CD14-positive monocyte (primary cell): ENCODE results near the gene FRAS1. TPM values are rescaled to one million over a fixed set of nuclear protein-coding genes. Genes with fewer than 3 reads are reported as not detected.

Experiments used
- DNase-seq, 3 donors: peaks; one replicate each; pipeline ENCODE4 v3.0.0-alpha.2; 2011 to 2022
- H2AFZ ChIP-seq: 2 replicates; pipeline ENCODE4 v1.6.0; 2012; ENCODE audit warnings: mild to moderate bottlenecking, low read depth, low read length, inconsistent platforms; ENCODE audit not compliant: insufficient read depth, poor library complexity, severe bottlenecking
- H3K27ac ChIP-seq, 2 donors: 1 replicate in 1 of 2; 2 replicates in 1 of 2; pipeline ENCODE4 v1.5.1; 2012 to 2013; ENCODE audit warnings: low read length in 2 of 2, control low read depth in 1 of 2, inconsistent platforms in 1 of 2, low read depth in 1 of 2, mild to moderate bottlenecking in 1 of 2
- H3K27me3 ChIP-seq, 2 donors: one replicate each; pipeline versions ENCODE4 v1.6.0 to v1.6.1; 2011 to 2013; ENCODE audit warnings: low read length in 2 of 2; ENCODE audit not compliant: control insufficient read depth in 2 of 2, insufficient read depth in 2 of 2
- H3K36me3 ChIP-seq, 2 donors: replicated peaks in 1 of 2; 1 replicate in 1 of 2; 2 replicates in 1 of 2; pipeline versions ENCODE4 v1.5.1 to v1.6.1; 2012 to 2013; ENCODE audit warnings: low read length in 2 of 2, control low read depth in 1 of 2, inconsistent platforms in 1 of 2, mild to moderate bottlenecking in 1 of 2; ENCODE audit not compliant: insufficient read depth in 2 of 2, control insufficient read depth in 1 of 2
- H3K4me1 ChIP-seq, 2 donors: 1 replicate in 1 of 2; 2 replicates in 1 of 2; pipeline versions ENCODE4 v1.5.1 to v1.6.1; 2012 to 2013; ENCODE audit warnings: low read length in 2 of 2, control low read depth in 1 of 2, inconsistent platforms in 1 of 2, mild to moderate bottlenecking in 1 of 2, moderate library complexity in 1 of 2; ENCODE audit not compliant: insufficient read depth in 2 of 2, control insufficient read depth in 1 of 2
- H3K4me2 ChIP-seq: replicated peaks from 2 replicates; pipeline ENCODE3; 2012; ENCODE audit warnings: low read length, moderate library complexity, mild to moderate bottlenecking; ENCODE audit not compliant: poor library complexity, severe bottlenecking; ENCODE audit errors: extremely low read depth
- H3K4me3 ChIP-seq, 3 experiments: fragments of 200-600 bp in 1 of 3; sonication (generic) in 1 of 3; replicated peaks in 1 of 3; 1 replicate in 2 of 3; 2 replicates in 1 of 3; pipeline ENCODE4 v1.5.1; 2011 to 2013; ENCODE audit warnings: low read length in 3 of 3, mild to moderate bottlenecking in 3 of 3, control low read depth in 2 of 3, low read depth in 2 of 3, inconsistent platforms in 1 of 3, moderate library complexity in 1 of 3
- H3K79me2 ChIP-seq: 2 replicates; pipeline ENCODE4 v1.6.0; 2012; ENCODE audit warnings: mild to moderate bottlenecking, control low read depth, inconsistent platforms, low read length, moderate library complexity; ENCODE audit not compliant: insufficient read depth
- H3K9ac ChIP-seq: 2 replicates; pipeline ENCODE4 v1.6.0; 2017; ENCODE audit warnings: low read length, mild to moderate bottlenecking; ENCODE audit not compliant: insufficient read depth, poor library complexity, severe bottlenecking
- H3K9me3 ChIP-seq, 2 donors: replicated peaks in 1 of 2; 1 replicate in 1 of 2; 2 replicates in 1 of 2; pipeline versions ENCODE4 v1.5.1 to v1.6.1; 2012 to 2013; ENCODE audit warnings: low read length in 2 of 2, control low read depth in 1 of 2; ENCODE audit not compliant: control insufficient read depth in 1 of 2, insufficient read depth in 1 of 2
- H4K20me1 ChIP-seq: 2 replicates; pipeline ENCODE4 v1.6.0; 2012; ENCODE audit warnings: mild to moderate bottlenecking, low read length, control low read depth, moderate library complexity; ENCODE audit not compliant: insufficient read depth
- H3K27ac Mint-ChIP-seq, 7 donors: one replicate each; pipeline ENCODE4 v1.8.0; 2020; ENCODE audit warnings: mild to moderate bottlenecking in 7 of 7, mixed read lengths in 7 of 7, moderate library complexity in 6 of 7, inconsistent platforms in 2 of 7
- H3K27me3 Mint-ChIP-seq, 3 donors: one replicate each; pipeline ENCODE4 v1.8.0; 2021 to 2022; ENCODE audit warnings: low read depth in 3 of 3, mild to moderate bottlenecking in 3 of 3, mixed read lengths in 3 of 3, moderate library complexity in 3 of 3, inconsistent platforms in 1 of 3
- H3K36me3 Mint-ChIP-seq, 2 donors: one replicate each; pipeline ENCODE4 v1.8.0; 2020; ENCODE audit warnings: mixed read lengths in 2 of 2, inconsistent platforms in 1 of 2, mild to moderate bottlenecking in 1 of 2
- H3K4me1 Mint-ChIP-seq: one replicate; pipeline ENCODE4 v1.8.0; 2020; ENCODE audit warnings: mild to moderate bottlenecking, mixed read lengths
- H3K4me3 Mint-ChIP-seq, 2 donors: one replicate each; pipeline ENCODE4 v1.8.0; 2020; ENCODE audit warnings: mild to moderate bottlenecking in 2 of 2, mixed read lengths in 2 of 2, moderate library complexity in 1 of 2
- H3K9me3 Mint-ChIP-seq, 7 donors: one replicate each; pipeline ENCODE4 v1.8.0; 2020 to 2022; ENCODE audit warnings: mixed read lengths in 7 of 7, mild to moderate bottlenecking in 6 of 7, moderate library complexity in 6 of 7, inconsistent platforms in 2 of 7
- WGBS: methylation state at CpG from one replicate; pipeline ENCODE4 v1.1.5; 2013; ENCODE audit warnings: missing lambda C conversion rate; ENCODE audit not compliant: insufficient coverage; 5-methylcytosine and 5-hydroxymethylcytosine counted together
- intact Hi-C, 2 donors: fragments of 100-400 bp; cut with micrococcal nuclease; formaldehyde crosslinking; loops; one replicate each; pipeline versions ENCODE4 v1.15.0 to v1.15.1; 2023
- polyA plus RNA-seq, 3 donors: library from polyadenylated mRNA; depleted of rRNA in 1 of 3; unstranded in 2 of 3; stranded (reverse) in 1 of 3; fragments of 300-500 nt in 2 of 3; fragments of >200 nt in 1 of 3; fragmentation: Illumina TruSeq in 2 of 3; gene quantifications; 1 replicate in 2 of 3; 2 replicates in 1 of 3; pipeline ENCODE4 v1.2.3, GENCODE V29; 2012 to 2021
- TF ChIP-seq, protein P1 (sequence below): fragments of 200-600 bp; IDR thresholded peaks from one replicate; pipeline ENCODE4 v1.8.0; 2022; ENCODE audit warnings: antibody characterized with exemption, mild to moderate bottlenecking

Gene FRAS1
- polyA plus RNA-seq, 3 donors: not detected

DNA sequence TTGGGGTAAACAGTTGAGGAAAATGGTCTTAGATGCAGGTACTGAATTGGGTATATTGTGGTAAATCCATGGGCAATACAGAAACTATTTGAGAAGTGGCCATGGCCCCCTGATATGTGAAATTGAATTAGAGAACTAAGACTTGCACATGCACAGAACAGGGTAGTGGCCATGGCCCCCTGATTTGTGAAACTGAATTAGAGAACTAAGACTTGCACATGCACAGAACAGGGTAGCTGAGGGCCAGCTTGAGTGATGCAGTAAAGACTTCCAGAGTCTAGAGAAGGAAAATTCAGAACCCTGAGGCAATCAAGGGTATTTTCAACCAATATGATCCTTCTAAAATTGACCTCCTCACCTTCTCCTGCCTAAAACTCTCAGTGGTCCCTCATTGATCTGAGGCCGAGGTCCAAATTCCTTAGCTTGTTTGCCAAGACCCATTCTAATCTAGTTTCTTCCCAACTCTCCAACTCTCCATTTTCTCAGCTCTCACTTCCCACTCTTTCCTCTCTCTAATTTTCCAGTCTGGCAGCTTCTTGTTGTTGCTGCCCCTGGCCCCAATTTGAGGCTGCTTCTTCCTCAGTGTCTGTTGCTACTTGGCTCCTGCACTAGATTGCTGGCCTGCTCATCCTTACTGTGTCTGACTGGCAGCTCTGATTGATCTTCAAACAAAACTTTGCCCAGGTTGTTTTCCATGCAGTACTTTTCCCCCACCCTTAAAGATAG is 72.4 kb downstream of the FRAS1 start:
- H3K4me2 ChIP-seq: no peak overlapping the region
- H3K4me3 ChIP-seq: no peak overlapping the region
- Mint-ChIP-seq H3K4me3 (no peak overlapping the region), H3K9me3 (peaks cover 3 to 9% (median 6%) of the 10 kb centered on the region in 7 donors), H3K36me3 (no peaks in the 10 kb centered on the region), H3K27me3 (peaks cover 2 to 7% (median 2%) of the 10 kb centered on the region in 3 donors), H3K27ac (no peak overlapping the region), H3K4me1 (no peaks in the 10 kb centered on the region)
- H4K20me1 ChIP-seq: no peaks in the 10 kb centered on the region
- TF ChIP-seq, protein P1, sequence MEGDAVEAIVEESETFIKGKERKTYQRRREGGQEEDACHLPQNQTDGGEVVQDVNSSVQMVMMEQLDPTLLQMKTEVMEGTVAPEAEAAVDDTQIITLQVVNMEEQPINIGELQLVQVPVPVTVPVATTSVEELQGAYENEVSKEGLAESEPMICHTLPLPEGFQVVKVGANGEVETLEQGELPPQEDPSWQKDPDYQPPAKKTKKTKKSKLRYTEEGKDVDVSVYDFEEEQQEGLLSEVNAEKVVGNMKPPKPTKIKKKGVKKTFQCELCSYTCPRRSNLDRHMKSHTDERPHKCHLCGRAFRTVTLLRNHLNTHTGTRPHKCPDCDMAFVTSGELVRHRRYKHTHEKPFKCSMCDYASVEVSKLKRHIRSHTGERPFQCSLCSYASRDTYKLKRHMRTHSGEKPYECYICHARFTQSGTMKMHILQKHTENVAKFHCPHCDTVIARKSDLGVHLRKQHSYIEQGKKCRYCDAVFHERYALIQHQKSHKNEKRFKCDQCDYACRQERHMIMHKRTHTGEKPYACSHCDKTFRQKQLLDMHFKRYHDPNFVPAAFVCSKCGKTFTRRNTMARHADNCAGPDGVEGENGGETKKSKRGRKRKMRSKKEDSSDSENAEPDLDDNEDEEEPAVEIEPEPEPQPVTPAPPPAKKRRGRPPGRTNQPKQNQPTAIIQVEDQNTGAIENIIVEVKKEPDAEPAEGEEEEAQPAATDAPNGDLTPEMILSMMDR: no peak
- no peak for DNase-seq
- H3K27me3 ChIP-seq: no peaks in the 10 kb centered on the region
- H3K9ac ChIP-seq: no peak overlapping the region
- no peak overlapping the region for H3K27ac ChIP-seq
- WGBS: 85% methylated on average over 1 of the region's 1 CpG
- intact Hi-C loops: no loop called here
- no peak overlapping the region for H2AFZ ChIP-seq
- no peaks in the 10 kb centered on the region for H3K79me2 ChIP-seq
- no peaks in the 10 kb centered on the region for H3K9me3 ChIP-seq
- H3K36me3 ChIP-seq: no peaks in the 10 kb centered on the region
- no peaks in the 10 kb centered on the region for H3K4me1 ChIP-seq

DNA sequence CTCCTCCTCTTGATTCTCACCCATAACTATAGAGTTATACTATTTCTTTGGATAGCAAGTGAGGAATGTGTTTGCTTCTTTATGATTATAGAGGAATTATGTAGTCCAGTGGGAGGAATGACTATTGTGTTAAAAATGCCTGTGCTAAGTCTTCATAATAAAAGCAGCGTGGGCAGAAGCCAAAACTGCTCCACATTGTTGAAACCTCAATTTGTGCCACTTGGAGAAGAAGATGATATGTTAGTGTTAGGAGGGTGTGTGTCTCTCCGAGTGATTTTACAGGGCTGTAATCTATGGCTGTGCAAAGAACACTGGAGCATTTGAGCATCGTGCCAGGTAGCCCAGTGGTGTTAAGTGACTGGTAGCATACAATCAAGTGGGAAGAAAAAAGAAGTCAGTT is 74.3 kb downstream of the FRAS1 start:
- Histone ChIP-seq H3K36me3 (no peaks in the 10 kb centered on the region), H3K9me3 (no peaks in the 10 kb centered on the region), H3K27me3 (no peaks in the 10 kb centered on the region), H3K79me2 (no peaks in the 10 kb centered on the region), H2AFZ (no peak overlapping the region), H3K4me2 (no peak overlapping the region), H3K4me3 (no peak overlapping the region), H3K4me1 (no peaks in the 10 kb centered on the region), H3K9ac (no peak overlapping the region), H3K27ac (no peak overlapping the region), H4K20me1 (no peaks in the 10 kb centered on the region)
- H3K4me3 Mint-ChIP-seq: no peak overlapping the region
- no peak overlapping the region for H3K27ac Mint-ChIP-seq
- no peak for DNase-seq
- TF ChIP-seq, protein P1: no peak
- peaks cover 0 to 10% (median 2%) of the 10 kb centered on the region in 3 donors for H3K27me3 Mint-ChIP-seq
- H3K4me1 Mint-ChIP-seq: no peaks in the 10 kb centered on the region
- WGBS: 95% methylated on average over 3 of the region's 3 CpGs
- peaks cover under 1 to 6% (median 3%) of the 10 kb centered on the region in 7 donors for H3K9me3 Mint-ChIP-seq
- H3K36me3 Mint-ChIP-seq: no peaks in the 10 kb centered on the region
- intact Hi-C loops: no loop called here
